ENCODE results near the gene FHOD3.

GRCh38 chr18:36457683-36458082, 160.2 kb downstream of the FHOD3 start:
- no peak for TF ChIP-seq POLR2A (IDR thresholded peaks at IDR 0.05; ENCODE audit: low read depth, low read length)
- TF ChIP-seq POLR2AphosphoS5 (IDR thresholded peaks at IDR 0.05; ENCODE audit: low read depth, low read length) = no peak
- no peak for TF ChIP-seq TAF1 (IDR thresholded peaks at IDR 0.05; ENCODE audit: borderline replicate concordance, low read depth, low read length)

Measured in GM12892 (cell line).